Activated gamma-delta T cell treated with anti-CD3 and anti-CD28 coated beads, Interleukin-2, amount 50 U/mL, for 16 hours (primary cell): ENCODE data around the gene KATNA1.

Experiments used
- DNase-seq: peaks from one replicate; pipeline ENCODE4 v3.0.0-alpha.2; 2020; ENCODE audit warnings: low read depth

KATNA1 gene

GRCh38 chr6:149608381-149608982 is 40.0 kb downstream of the KATNA1 start:
- no peak for DNase-seq

DNA sequence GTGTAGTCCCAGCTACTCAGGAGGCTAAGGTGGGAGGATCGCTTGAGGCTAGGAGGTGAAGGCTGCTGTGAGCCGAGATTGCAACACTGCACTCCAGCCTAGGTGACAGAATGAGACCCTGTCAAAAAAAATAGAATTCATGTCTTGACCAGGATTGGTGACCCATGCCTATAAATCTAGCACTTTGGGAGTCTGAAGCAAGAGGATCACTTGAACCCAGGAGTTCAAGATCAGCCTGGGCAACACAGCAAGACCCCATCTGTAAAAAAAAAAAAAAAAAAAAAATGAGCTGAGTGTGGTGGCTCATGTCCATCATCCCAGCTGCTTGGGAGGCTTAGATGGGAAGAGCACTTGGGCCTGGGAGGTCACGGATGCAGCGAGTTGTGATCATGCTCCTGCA is 48.0 kb downstream of the KATNA1 start:
- no peak for DNase-seq

DNA sequence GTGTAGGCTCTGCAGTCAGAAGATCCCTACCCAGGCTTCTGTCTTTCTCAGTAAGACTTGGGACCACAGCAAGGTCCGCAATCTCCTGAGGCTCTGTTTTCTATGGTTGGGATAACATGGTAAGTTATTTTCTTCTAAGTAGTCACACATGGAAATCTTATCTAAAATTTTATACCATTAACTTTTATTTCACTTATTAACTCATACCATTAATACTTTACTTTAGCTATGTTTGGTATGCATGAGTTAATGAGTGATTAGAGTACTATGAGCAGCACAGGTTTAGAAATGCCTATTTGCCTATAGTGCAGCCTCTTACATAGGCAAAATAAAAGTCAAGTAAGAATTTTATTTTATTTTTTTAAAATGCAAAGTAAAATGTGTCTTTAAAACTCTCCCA is 55.1 kb downstream of the KATNA1 start:
- no peak for DNase-seq

GRCh38 chr6:149592983-149593382 is 55.5 kb downstream of the KATNA1 start:
- no peak for DNase-seq

GRCh38 chr6:149586149-149586548 is 62.4 kb downstream of the KATNA1 start:
- DNase-seq, result no peak

DNA sequence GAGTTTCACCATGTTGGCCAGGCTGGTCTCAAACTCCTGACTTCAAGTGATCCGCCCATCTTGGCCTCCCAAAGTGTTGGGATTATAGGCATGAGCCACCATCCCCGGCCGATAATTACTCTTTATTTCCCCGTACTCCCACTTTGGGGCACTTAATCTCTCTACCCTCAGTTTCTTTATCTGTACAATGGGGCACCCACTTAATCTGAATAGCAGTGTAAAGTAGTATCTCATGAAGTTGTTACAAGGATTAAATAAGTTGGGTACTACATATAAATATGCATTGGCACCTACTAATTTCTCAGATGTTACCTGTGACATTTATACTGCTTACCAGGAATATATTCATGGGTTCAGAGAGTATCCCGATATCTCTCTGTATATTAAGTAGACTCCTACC is 67.2 kb downstream of the KATNA1 start:
- DNase-seq, result no peak

GRCh38 chr6:149580880-149581279 is 67.6 kb downstream of the KATNA1 start:
- DNase-seq, result no peak

DNA sequence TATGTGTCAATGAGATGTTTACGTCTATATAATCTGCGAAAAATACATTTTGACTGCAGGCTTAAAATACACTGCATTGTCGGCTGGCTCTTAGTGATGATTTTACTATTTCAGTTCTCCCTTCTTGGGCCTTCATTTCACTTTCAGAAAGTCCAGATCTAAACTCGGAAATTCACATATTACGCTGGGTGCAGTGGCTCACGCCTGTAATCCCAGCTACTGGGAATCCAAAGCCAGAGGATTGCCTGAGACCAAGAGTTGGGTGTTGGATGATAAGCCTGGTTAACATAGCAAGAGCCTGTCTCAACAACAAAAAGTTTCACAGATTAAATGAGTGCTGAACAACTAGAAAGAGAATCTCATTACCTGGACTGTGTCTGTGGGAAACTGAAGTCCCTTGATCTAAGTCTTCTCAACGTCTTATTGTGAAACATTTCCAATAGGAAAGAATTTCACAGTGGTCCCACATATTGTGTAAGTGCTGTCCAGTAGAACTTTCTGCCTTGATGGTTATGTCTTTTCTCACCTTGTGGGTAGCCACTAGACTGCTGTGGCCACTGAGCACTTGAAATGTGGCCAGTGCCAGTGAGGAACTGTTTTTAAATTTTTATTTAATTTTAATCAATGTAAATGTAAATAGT is 80.4 kb downstream of the KATNA1 start:
- DNase-seq, result no peak

DNA sequence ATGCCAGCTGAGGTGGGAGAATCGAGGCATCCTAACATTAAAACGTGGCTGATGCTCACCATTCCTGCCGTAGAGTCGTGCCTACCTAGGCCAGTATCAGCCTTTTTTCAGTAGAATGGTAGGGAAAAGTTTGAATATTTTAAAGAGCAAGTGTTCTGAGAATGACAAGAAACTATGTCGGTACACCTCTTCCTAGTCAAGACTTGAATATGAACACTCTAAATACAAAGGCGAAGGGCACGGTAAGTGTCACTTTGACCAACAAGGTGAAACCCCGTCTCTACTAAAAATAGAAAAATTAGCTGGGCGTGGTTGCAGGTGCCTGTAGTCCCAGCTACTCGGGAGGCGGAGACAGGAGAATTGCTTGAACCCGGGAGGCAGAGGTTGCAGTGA is 81.3 kb downstream of the KATNA1 start:
- DNase-seq, result no peak

GRCh38 chr6:149566410-149567193 is 81.9 kb downstream of the KATNA1 start:
- DNase-seq, result no peak

DNA sequence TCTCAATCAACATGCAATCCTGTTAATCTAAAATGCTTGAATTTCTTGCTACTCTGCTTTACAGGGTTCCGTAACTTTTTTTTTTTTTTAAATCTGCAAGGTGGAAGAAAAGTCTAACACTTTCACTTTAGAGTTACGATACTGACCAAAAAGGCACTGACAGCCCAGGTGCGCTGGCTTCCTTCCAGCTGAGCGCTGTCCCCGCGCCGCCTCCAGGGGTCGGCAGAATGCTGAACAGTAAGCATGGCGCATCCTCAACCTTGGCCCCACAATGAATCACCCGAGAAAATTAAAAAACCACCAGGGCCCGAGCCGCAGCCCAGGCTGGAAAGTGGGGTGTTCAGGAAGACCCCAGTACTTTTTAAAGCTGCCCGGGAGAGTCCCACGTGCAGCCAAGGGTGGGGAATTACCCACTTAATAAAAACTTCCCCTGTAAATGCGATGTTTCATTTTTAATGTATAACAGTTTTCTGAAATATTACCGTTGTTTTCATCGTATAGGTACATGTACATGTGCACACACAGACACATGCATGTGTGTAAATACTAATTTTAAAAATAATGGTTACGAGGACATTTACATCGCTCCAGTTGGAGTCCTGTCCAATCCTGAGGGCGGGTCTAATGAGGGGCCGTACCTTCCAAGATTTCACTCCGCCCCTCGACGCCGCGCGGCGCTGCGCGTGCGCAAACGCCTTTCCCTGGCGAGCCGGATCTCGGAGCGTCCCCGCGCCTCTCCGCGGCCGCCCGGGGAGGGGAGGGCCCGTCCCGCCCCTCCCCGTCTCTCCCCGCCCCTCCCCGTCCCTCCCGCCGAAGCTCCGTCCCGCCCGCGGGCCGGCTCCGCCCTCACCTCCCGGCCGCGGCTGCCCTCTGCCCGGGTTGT is 82.7 kb downstream of the KATNA1 start, which contains the start of gene GINM1:
Gene GINM1, plus strand, starts transcription at position 849 of the 883 bp plus-strand sequence. CDS start 40 bp downstream, outside the sequence.
- DNase-seq, result peak; percentile 90

GRCh38 chr6:149563928-149564325 is 84.6 kb downstream of the KATNA1 start:
- no peak for DNase-seq

DNA sequence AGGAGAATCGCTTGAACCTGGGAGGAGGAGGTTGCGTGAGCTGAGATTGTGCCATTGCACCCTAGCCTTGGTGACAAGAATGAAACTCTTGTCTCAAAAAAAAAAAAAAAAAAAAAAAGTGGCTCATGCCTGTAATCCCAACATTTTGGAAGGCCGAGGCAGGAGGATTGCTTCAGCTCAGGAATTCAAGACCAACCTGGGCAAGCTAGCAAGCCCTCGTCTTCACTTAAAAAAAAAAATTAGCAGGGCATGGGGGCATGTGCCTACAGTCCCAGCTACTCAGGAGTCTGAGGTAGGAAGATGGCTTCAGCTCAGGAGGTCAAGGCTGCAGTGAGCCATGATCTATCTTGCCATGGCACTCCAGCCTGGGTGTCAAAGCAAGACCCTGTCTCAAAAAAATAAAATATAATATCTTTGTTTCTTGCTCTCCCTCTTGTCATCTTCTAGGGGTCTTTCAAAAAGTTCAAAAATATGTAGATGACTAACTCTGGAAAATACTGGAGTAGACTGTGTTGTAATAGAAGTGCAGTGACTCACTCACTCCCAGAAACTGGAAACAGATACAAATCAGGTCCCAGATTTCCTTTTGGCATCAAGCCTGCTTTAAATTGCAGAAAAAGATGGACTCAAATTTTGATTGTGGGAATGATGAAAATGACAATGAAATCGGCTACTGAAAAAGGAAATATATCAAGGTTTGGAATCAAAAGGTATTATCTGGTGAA is 85.1 kb downstream of the KATNA1 start:
- no peak for DNase-seq

DNA sequence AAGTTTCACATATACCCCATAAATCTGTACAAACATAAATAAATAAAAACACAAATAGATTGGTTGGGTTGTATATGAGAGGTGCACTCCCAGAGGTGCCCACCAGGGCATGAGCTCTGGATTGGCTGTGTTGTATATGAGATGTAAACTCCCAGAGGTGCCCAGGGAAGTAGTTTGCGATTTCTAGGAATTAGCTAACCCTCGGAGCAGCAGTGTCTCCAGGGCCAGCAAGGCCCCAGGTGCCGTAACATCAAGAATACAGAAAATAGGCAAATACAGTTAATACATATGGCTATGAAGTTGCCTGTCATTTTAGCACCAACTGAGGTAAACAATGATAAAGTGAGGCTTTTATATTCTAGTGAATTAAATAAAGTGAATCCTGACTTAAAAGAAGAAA is 87.8 kb downstream of the KATNA1 start:
- DNase-seq, result no peak

- no peak for DNase-seq
Observed at GRCh38 chr6:149559389-149559788, 89.1 kb downstream of the KATNA1 start.

DNA sequence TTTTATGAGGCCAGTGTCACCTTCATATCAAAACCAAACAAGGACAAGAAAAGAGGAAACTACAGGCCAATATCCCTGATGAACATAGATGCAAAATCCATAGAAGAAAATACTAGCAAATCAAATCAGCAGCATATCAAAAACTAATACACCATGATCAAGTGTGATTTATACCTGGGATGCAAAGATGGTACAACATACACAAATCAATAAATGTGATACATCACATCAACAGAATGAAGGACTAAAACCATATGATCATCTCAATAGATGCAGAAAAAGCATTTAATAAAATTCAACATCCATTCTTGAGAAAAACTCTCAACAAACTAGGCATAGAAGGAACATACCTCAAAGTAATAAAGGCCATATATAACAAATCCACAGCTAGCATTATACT is 90.5 kb downstream of the KATNA1 start:
- DNase-seq, result no peak

- no peak for DNase-seq
Observed at GRCh38 chr6:149551920-149552319, 96.6 kb downstream of the KATNA1 start.

GRCh38 chr6:149545754-149546471 is 102.6 kb downstream of the KATNA1 start, which contains the start of gene PPIL4:
Gene PPIL4 (minus strand): TSS chr6:149546043. CDS start chr6:149546005, 38 bp downstream.
- DNase-seq, result peak; percentile 94

DNA sequence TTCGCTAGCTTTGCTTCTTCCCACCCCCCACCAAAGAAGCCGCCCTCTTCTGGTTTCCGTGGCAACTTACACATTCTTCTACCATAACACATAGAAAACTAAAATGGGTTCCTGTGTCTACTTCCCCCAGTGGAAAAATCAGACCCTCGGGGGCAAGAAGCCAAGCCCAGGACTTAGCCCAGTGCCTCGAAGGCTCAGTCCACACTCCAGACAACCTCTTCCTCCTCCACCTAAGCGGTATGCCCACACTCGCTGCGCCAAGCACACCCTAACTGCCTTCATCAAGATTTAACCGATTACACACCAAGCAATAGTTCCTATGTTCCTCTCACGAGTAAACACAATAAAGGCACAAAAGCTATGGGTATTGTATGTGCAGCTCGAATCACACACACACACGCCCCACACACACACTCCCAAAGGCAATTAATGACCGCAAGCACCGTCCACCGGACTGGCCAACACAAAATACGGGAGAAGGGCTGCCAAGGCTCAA is 103.2 kb downstream of the KATNA1 start:
- DNase-seq, result peak; percentile 35
